ENCODE results near the gene CEACAM1. TPM values are rescaled to one million over a fixed set of nuclear protein-coding genes. Genes with fewer than 3 reads are reported as not detected.
"Not testable (repeated sequence)": the region's sequence is repeated elsewhere in the genome, so short reads cannot be mapped to it uniquely, and the experiment has no call there.

Gene CEACAM1
- total and polyA plus RNA-seq, 2 donors from 2014 or later = 33.1 to 34.3 TPM

DNA sequence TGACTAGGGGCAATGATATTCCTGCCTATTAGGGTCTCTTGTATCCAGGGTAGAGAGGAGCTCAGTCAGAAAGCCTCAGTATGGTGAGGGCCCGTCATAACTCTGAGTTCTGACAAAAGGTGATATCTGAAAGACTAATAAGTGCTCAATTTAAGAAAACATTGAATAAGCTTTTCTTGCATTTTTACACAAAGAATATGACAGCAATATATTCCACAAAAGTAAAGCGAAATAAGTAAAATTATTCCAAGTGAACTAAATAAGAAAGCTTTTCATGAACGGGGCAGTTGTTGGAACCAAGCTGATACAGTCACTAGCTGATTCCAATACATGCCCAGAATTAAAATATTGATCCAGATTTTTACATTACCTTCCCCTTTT lies 40.5 kb downstream of the CEACAM1 start:
- no peak overlapping the region for H3K9ac ChIP-seq (ENCODE audit: low read length in 3 of 3)
- H3K4me1 ChIP-seq (ENCODE audit: control insufficient read depth in 2 of 3, insufficient read depth in 2 of 3, low read depth in 1 of 3, low read length in 3 of 3) = no peaks in the 10 kb centered on the region
- H3K36me3 ChIP-seq (ENCODE audit: control insufficient read depth in 2 of 3, insufficient read depth in 3 of 3, low read length in 3 of 3) = no peaks in the 10 kb centered on the region
- intact Hi-C loops (cut with DNase I) = no loop called here
- no peaks in the 10 kb centered on the region for H3K27me3 ChIP-seq (ENCODE audit: control insufficient read depth, insufficient read depth, low read length)
- no peak overlapping the region for H3K27ac ChIP-seq (ENCODE audit: low read depth in 2 of 2, low read length in 2 of 2)
- no peaks in the 10 kb centered on the region for H3K9me3 ChIP-seq (ENCODE audit: control insufficient read depth in 2 of 3, insufficient read depth in 1 of 3, low read length in 3 of 3)
- DNase-seq (no peak), FAIRE-seq (no peak)
- no peak overlapping the region for H3K4me3 ChIP-seq (ENCODE audit: low read length in 3 of 3)
- TF ChIP-seq, protein P1, sequence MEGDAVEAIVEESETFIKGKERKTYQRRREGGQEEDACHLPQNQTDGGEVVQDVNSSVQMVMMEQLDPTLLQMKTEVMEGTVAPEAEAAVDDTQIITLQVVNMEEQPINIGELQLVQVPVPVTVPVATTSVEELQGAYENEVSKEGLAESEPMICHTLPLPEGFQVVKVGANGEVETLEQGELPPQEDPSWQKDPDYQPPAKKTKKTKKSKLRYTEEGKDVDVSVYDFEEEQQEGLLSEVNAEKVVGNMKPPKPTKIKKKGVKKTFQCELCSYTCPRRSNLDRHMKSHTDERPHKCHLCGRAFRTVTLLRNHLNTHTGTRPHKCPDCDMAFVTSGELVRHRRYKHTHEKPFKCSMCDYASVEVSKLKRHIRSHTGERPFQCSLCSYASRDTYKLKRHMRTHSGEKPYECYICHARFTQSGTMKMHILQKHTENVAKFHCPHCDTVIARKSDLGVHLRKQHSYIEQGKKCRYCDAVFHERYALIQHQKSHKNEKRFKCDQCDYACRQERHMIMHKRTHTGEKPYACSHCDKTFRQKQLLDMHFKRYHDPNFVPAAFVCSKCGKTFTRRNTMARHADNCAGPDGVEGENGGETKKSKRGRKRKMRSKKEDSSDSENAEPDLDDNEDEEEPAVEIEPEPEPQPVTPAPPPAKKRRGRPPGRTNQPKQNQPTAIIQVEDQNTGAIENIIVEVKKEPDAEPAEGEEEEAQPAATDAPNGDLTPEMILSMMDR (IDR thresholded peaks at IDR 0.05; ENCODE audit: borderline replicate concordance, extremely low read depth, insufficient read depth) = no peak

DNA sequence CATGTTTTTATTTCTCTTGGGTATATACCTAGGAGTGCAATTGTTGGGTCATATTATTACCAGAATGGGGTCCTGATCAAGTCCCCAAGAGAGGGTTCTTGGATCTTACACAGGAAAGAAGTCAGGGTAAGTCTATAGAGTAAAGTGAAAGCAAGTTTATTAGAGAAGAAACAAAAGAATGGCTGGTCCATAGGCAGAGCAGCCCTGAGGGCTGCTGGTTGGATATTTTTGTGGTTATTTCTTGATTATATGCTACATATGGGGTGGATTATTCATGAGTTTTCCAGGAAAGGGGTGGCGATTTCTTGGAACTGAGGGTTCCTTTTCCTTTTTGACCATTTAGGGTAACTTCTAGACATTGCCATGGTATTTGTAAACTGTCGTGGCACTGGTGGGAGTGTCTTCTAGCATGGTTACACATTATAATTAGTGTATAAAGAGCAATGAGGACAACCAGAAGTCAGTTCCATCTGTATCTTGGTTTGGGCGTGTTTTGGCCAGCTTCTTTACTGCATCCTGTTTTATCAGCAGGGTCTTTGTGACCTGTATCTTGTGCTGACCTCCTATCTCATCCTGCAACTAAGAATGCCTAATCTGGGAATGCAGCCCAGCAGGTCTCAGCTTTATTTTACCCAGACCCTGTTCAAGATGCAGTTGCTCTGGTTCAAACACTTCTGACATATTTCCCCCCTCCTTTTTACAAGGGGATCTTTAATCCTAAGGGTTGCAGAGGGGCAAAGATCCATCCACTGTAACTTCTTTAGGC lies 41.1 kb downstream of the CEACAM1 start:
- intact Hi-C loops (cut with DNase I) = no loop called here
- no peak for FAIRE-seq
- Histone ChIP-seq H3K36me3 (ENCODE audit: control insufficient read depth in 2 of 3, insufficient read depth in 3 of 3, low read length in 3 of 3) (no peaks in the 10 kb centered on the region), H3K27me3 (ENCODE audit: control insufficient read depth, insufficient read depth, low read length) (no peaks in the 10 kb centered on the region), H3K4me1 (ENCODE audit: control insufficient read depth in 2 of 3, insufficient read depth in 2 of 3, low read depth in 1 of 3, low read length in 3 of 3) (no peaks in the 10 kb centered on the region), H3K4me3 (ENCODE audit: low read length in 3 of 3) (no peak overlapping the region), H3K9me3 (ENCODE audit: control insufficient read depth in 2 of 3, insufficient read depth in 1 of 3, low read length in 3 of 3) (no peaks in the 10 kb centered on the region), H3K9ac (ENCODE audit: low read length in 3 of 3) (no peak overlapping the region), H3K27ac (ENCODE audit: low read depth in 2 of 2, low read length in 2 of 2) (no peak overlapping the region)
- no peak for DNase-seq
- TF ChIP-seq, protein P1 (IDR thresholded peaks at IDR 0.05; ENCODE audit: borderline replicate concordance, extremely low read depth, insufficient read depth) = no peak

DNA sequence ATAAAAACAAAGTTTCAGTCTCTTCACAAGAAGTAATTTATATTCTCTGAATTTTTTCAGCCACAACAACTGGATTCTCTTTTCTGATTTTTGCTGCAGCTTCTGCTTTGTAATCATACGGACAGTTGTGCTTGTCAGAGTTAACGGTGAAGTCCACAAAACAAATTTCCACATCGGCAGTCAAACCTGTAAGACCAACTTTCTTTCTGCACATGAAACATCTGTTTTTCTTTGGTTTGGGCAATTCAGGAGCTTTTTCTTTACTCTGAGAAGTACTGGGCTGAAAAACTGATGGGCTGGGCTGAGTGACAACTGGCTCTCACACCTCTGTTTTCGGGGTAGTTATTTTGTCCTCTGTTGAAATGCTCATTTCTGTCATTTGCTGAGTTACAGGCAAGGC lies 43.2 kb downstream of the CEACAM1 start:
- H3K4me1 ChIP-seq (ENCODE audit: control insufficient read depth in 2 of 3, insufficient read depth in 2 of 3, low read depth in 1 of 3, low read length in 3 of 3); intact Hi-C loops (cut with DNase I); H3K9ac ChIP-seq (ENCODE audit: low read length in 3 of 3); DNase-seq; H3K9me3 ChIP-seq (ENCODE audit: control insufficient read depth in 2 of 3, insufficient read depth in 1 of 3, low read length in 3 of 3); H3K27ac ChIP-seq (ENCODE audit: low read depth in 2 of 2, low read length in 2 of 2); H3K36me3 ChIP-seq (ENCODE audit: control insufficient read depth in 2 of 3, insufficient read depth in 3 of 3, low read length in 3 of 3); FAIRE-seq; H3K27me3 ChIP-seq (ENCODE audit: control insufficient read depth, insufficient read depth, low read length); H3K4me3 ChIP-seq (ENCODE audit: low read length in 3 of 3): not testable (repeated sequence)

DNA sequence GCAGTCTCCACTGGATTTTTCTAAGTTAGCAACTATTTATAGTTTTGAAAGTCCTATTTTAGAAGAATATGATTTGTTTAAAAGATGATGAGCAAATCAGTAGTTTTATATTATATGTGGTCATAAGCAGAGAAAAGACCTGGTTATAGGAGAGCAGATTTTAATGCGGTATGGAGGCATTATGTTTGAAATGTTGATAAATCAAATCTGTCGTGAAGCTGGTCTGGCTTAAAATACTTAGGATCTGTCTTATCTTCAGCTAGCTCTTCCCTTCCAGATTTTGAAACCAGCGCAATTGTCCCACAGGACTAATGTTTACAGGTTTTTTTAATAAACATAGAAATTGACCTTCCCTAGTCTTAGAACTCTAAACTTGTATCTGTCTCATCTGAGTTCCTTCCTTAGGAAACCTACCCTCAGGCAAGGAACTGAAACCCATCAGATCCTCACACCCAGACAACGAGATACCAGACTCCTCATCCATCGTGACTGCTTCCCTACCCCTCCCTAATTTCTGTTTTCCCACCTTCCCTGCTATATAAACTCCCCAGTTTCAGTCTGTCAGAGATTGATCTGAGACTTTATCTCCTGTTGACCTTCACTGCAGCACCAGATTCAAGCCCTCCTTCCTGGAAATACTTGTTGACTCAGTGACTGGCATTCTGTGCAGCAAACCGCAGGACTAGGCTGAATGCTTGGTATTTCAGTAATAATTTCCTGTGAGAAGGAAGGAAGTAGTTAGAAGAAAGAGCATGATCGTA lies 47.8 kb downstream of the CEACAM1 start:
- H3K9me3 ChIP-seq (ENCODE audit: control insufficient read depth in 2 of 3, insufficient read depth in 1 of 3, low read length in 3 of 3) = no peaks in the 10 kb centered on the region
- H3K4me1 ChIP-seq (ENCODE audit: control insufficient read depth in 2 of 3, insufficient read depth in 2 of 3, low read depth in 1 of 3, low read length in 3 of 3) = no peaks in the 10 kb centered on the region
- no peak overlapping the region for H3K9ac ChIP-seq (ENCODE audit: low read length in 3 of 3)
- peak overlapping the region in 1 of 2 donors; percentile 11 for H3K27ac ChIP-seq (ENCODE audit: low read depth in 2 of 2, low read length in 2 of 2)
- no peak for FAIRE-seq
- no peak overlapping the region for H3K4me3 ChIP-seq (ENCODE audit: low read length in 3 of 3)
- TF ChIP-seq, protein P1 (IDR thresholded peaks at IDR 0.05; ENCODE audit: borderline replicate concordance, extremely low read depth, insufficient read depth) = no peak
- no peaks in the 10 kb centered on the region for H3K27me3 ChIP-seq (ENCODE audit: control insufficient read depth, insufficient read depth, low read length)
- DNase-seq = no peak
- H3K36me3 ChIP-seq (ENCODE audit: control insufficient read depth in 2 of 3, insufficient read depth in 3 of 3, low read length in 3 of 3) = no peaks in the 10 kb centered on the region
- intact Hi-C loops (cut with DNase I) = no loop called here
